Endothelial cell of umbilical vein (primary cell): ENCODE measurements around the gene STK10. TPM values are rescaled to one million over a fixed set of nuclear protein-coding genes. Genes with fewer than 3 reads are reported as not detected.

Source experiments
- BruUV-seq: library from RNA; stranded (reverse); fragments of 400-500 nt; replicated peaks from 2 replicates; lab custom pipeline; 2021; lab: Mats Ljungman, UMichigan
- CTCF ChIA-PET: fragments of 300-600, 350-600 bp; sonication (Branson Sonifier 250); formaldehyde crosslinking; loops from one replicate; lab custom pipeline; 2021; ENCODE audit warnings: antibody characterized with exemption, inconsistent platforms; lab: Charles Lee
- POLR2A ChIA-PET: fragments of 300-600, 350-600 bp; sonication (Branson Sonifier 250); formaldehyde crosslinking; loops from one replicate; lab custom pipeline; 2021; ENCODE audit warnings: antibody characterized with exemption, inconsistent platforms; lab: Charles Lee
- DNase-seq: peaks from one replicate; pipeline ENCODE4 v3.0.0-alpha.2; 2011; ENCODE audit warnings: low read depth, low spot score
- FAIRE-seq: peaks from 2 replicates; lab custom pipeline; 2011; peaks lifted over from hg19 to GRCh38; lab: Jason Lieb, UNC
- H2AFZ ChIP-seq: 2 replicates; pipeline ENCODE4 v1.6.0; 2012; ENCODE audit warnings: low read depth, low read length, control low read depth, inconsistent platforms
- H3K27ac ChIP-seq: 2 replicates; pipeline ENCODE4 v1.5.1; 2011; ENCODE audit warnings: low read depth, mild to moderate bottlenecking, control low read depth, low read length, moderate library complexity; ENCODE audit not compliant: insufficient read depth
- H3K27me3 ChIP-seq, 2 experiments: 2 replicates each; pipeline versions ENCODE4 v1.6.0 to v1.6.1; 2011; ENCODE audit warnings: low read length in 2 of 2, mixed read lengths in 1 of 2; ENCODE audit not compliant: control insufficient read depth in 2 of 2, insufficient read depth in 2 of 2
- H3K36me3 ChIP-seq, 2 experiments: 2 replicates in 1 of 2; 3 replicates in 1 of 2; pipeline ENCODE4 v1.5.1; 2011; ENCODE audit warnings: low read length in 2 of 2, mild to moderate bottlenecking in 1 of 2, moderate library complexity in 1 of 2; ENCODE audit not compliant: control insufficient read depth in 2 of 2, insufficient read depth in 2 of 2; ENCODE audit errors: extremely low read depth in 1 of 2
- H3K4me1 ChIP-seq: 3 replicates; pipeline ENCODE4 v1.5.1; 2011; ENCODE audit warnings: mild to moderate bottlenecking, low read length; ENCODE audit not compliant: control insufficient read depth, insufficient read depth; ENCODE audit errors: extremely low read depth
- H3K4me2 ChIP-seq: 2 replicates; pipeline ENCODE4 v1.6.1; 2011; ENCODE audit warnings: low read length, control low read depth, mixed read lengths; ENCODE audit not compliant: insufficient read depth
- H3K4me3 ChIP-seq, 3 experiments: fragments of 200-600 bp in 1 of 3; sonication (generic), shearing (Covaris generic) in 1 of 3; replicated peaks in 1 of 3; 2 replicates each; pipeline ENCODE4 v1.5.1; 2011 to 2016; ENCODE audit warnings: control low read depth in 3 of 3, low read length in 3 of 3, mild to moderate bottlenecking in 2 of 3, inconsistent platforms in 1 of 3, low read depth in 1 of 3, moderate library complexity in 1 of 3; ENCODE audit not compliant: insufficient read depth in 1 of 3
- H3K79me2 ChIP-seq: 2 replicates; pipeline ENCODE4 v1.6.0; 2012; ENCODE audit warnings: low read length, inconsistent platforms; ENCODE audit not compliant: control insufficient read depth, insufficient read depth
- H3K9ac ChIP-seq: replicated peaks from 2 replicates; pipeline ENCODE3; 2011; ENCODE audit warnings: low read length, control low read depth; ENCODE audit not compliant: insufficient read depth; ENCODE audit errors: extremely low read depth
- H3K9me1 ChIP-seq: replicated peaks from 3 replicates; pipeline ENCODE4 v1.6.0; 2011; ENCODE audit warnings: mild to moderate bottlenecking, low read length; ENCODE audit not compliant: control insufficient read depth, insufficient read depth; ENCODE audit errors: extremely low read depth
- H3K9me3 ChIP-seq: replicated peaks from 2 replicates; pipeline ENCODE4 v1.5.1; 2012; ENCODE audit warnings: low read length, inconsistent platforms; ENCODE audit not compliant: control insufficient read depth, insufficient read depth
- H4K20me1 ChIP-seq: replicated peaks from 2 replicates; pipeline ENCODE3; 2011; ENCODE audit warnings: mild to moderate bottlenecking, low read length; ENCODE audit not compliant: control insufficient read depth, insufficient read depth; ENCODE audit errors: extremely low read depth
- CTCF ChIP-seq, 2 donors: IDR thresholded peaks; 1 replicate in 1 of 2; 2 replicates in 1 of 2; pipeline ENCODE4 v1.5.1; 2011; ENCODE audit warnings: low read length in 2 of 2, mild to moderate bottlenecking in 2 of 2, moderate library complexity in 2 of 2, control low read depth in 1 of 2, inconsistent platforms in 1 of 2, low read depth in 1 of 2; ENCODE audit not compliant: insufficient read depth in 1 of 2; ENCODE audit errors: extremely low read depth in 1 of 2
- EZH2 ChIP-seq: IDR thresholded peaks from 2 replicates; pipeline ENCODE4 v1.6.1; 2012; ENCODE audit warnings: borderline replicate concordance, low read depth, mild to moderate bottlenecking, moderate library complexity, low read length, inconsistent platforms; ENCODE audit not compliant: severe bottlenecking
- FOS ChIP-seq: IDR thresholded peaks from 2 replicates; pipeline ENCODE4 v1.6.1; 2011; ENCODE audit warnings: mild to moderate bottlenecking, low read length, moderate library complexity, borderline replicate concordance; ENCODE audit not compliant: insufficient read depth
- GATA2 ChIP-seq: IDR thresholded peaks from 2 replicates; pipeline ENCODE4 v1.7.0; 2011; ENCODE audit warnings: low read depth, mild to moderate bottlenecking, moderate library complexity, mixed read lengths, low read length; ENCODE audit not compliant: insufficient read length, insufficient read depth
- JUN ChIP-seq: IDR thresholded peaks from 2 replicates; pipeline ENCODE4 v1.6.1; 2011; ENCODE audit warnings: borderline replicate concordance, low read depth; ENCODE audit not compliant: insufficient read length, insufficient read depth
- MAX ChIP-seq: IDR thresholded peaks from 2 replicates; pipeline ENCODE4 v1.6.1; 2011; ENCODE audit not compliant: insufficient read depth, insufficient read length
- MYC ChIP-seq: IDR thresholded peaks from one replicate; pipeline ENCODE4 v1.6.1; 2011; ENCODE audit warnings: mild to moderate bottlenecking, low read depth, low read length
- POLR2A ChIP-seq: IDR thresholded peaks from 2 replicates; pipeline ENCODE4 v1.6.1; 2012; ENCODE audit warnings: low read depth, mild to moderate bottlenecking, control low read depth, low read length
- POLR2AphosphoS5 ChIP-seq: IDR thresholded peaks from 2 replicates; pipeline ENCODE4 v1.6.1; 2012; ENCODE audit warnings: low read depth, mild to moderate bottlenecking, control low read depth, low read length, moderate library complexity; ENCODE audit not compliant: insufficient read depth
- dilution Hi-C: fragments of 300-500 bp; cut with MboI; formaldehyde crosslinking; loops from one replicate; pipeline ENCODE4 v1.15.0; 2019; ENCODE audit warnings: low sequenced_read_pairs; ENCODE audit not compliant: extremely low pct_ligation_motif_present
- intact Hi-C: fragments of 100-400 bp; cut with micrococcal nuclease; formaldehyde crosslinking; loops from one replicate; pipeline ENCODE4 v1.10.0; 2022
- polyA plus RNA-seq, 4 experiments: library from polyadenylated mRNA; depleted of rRNA in 3 of 4; stranded (reverse) in 3 of 4; unstranded in 1 of 4; fragments of >200 nt; gene quantifications; 2 replicates each; pipeline versions ENCODE4 v1.2.1 to v1.2.3, GENCODE V29; 2011 to 2012; ENCODE audit warnings: missing spikeins in 1 of 4
- total RNA-seq: library from RNA; stranded (reverse); gene quantifications from 2 replicates; pipeline ENCODE4 v1.2.3, GENCODE V29; 2021

STK10 gene
- total and polyA plus RNA-seq, 2 donors (not counting 3 experiments of a cell fraction or from before 2014, with no cell fraction given): 16.9 to 47.2 TPM

- intact Hi-C loops (loop anchor here (1.0 to 5.0 kb wide), 4 partner anchors 43 to 642 kb away; partner anchors contain the start of gene FGF18), dilution Hi-C loops (no loop called here)
- Histone ChIP-seq H3K4me1 (no peaks in the 10 kb centered on the region), H3K9me3 (no peaks in the 10 kb centered on the region), H3K4me3 (no peak overlapping the region), H3K4me2 (no peak overlapping the region), H3K9me1 (no peaks in the 10 kb centered on the region), H4K20me1 (no peaks in the 10 kb centered on the region), H3K36me3 (peaks cover 2 to 14% of the 10 kb centered on the region in 2 experiments), H3K27me3 (no peaks in the 10 kb centered on the region), H3K79me2 (no peaks in the 10 kb centered on the region), H2AFZ (no peak overlapping the region), H3K9ac (no peak overlapping the region), H3K27ac (no peak overlapping the region)
- POLR2A ChIA-PET: interaction anchor here (0.5 to 1.8 kb wide), 2 partner anchors 146 to 148 kb away, joined by 3 to 9 read pairs; no protein-coding TSS in a partner anchor
- FAIRE-seq: peak; percentile 78
- BruUV-seq: no TSS peak
- TF ChIP-seq CTCF (IDR thresholded peaks at IDR 0.05; ENCODE audit: extremely low read depth in 1 of 2, insufficient read depth in 1 of 2, low read depth in 1 of 2, low read length in 2 of 2) (peak; percentile 50 to 61), EZH2 (no peak), POLR2A (no peak), GATA2 (no peak)
- CTCF ChIA-PET: interaction anchor here (0.6 to 5.2 kb wide), 50 partner anchors 8 to 1216 kb away, joined by 3 to 292 read pairs (median 4); partner anchors contain the start of genes FBXW11, FGF18, STK10 and UBTD2
- peak; percentile 35 for DNase-seq
Observed at GRCh38 chr5:172059661-172060100, 128.3 kb downstream of the STK10 start.

GRCh38 chr5:172058088-172058487 is 129.9 kb downstream of the STK10 start:
- H3K4me3 ChIP-seq: no peak overlapping the region
- H3K9ac ChIP-seq: no peak overlapping the region
- H3K27me3 ChIP-seq: no peaks in the 10 kb centered on the region
- H4K20me1 ChIP-seq: no peaks in the 10 kb centered on the region
- intact Hi-C loops: loop anchor here (2.0 to 5.0 kb wide), 3 partner anchors 44 to 641 kb away; partner anchors contain the start of gene FGF18
- peaks cover 2 to 5% of the 10 kb centered on the region in 2 experiments for H3K36me3 ChIP-seq
- dilution Hi-C loops: no loop called here
- POLR2A ChIA-PET: interaction anchor here (1.8 kb wide), 1 partner anchor 146 kb away, joined by 9 read pairs; no protein-coding TSS in a partner anchor
- no peaks in the 10 kb centered on the region for H3K9me3 ChIP-seq
- BruUV-seq: no TSS peak
- DNase-seq (no peak), FAIRE-seq (no peak)
- no peaks in the 10 kb centered on the region for H3K9me1 ChIP-seq
- no peak overlapping the region for H3K27ac ChIP-seq
- no peak overlapping the region for H2AFZ ChIP-seq
- CTCF ChIA-PET: interaction anchor here (0.8 to 5.2 kb wide), 13 partner anchors 8 to 430 kb away, joined by 3 to 292 read pairs (median 9); partner anchors contain the start of gene STK10
- no peak overlapping the region for H3K4me2 ChIP-seq
- TF ChIP-seq MYC: no peak
- TF ChIP-seq GATA2: no peak
- TF ChIP-seq CTCF (IDR thresholded peaks at IDR 0.05; ENCODE audit: extremely low read depth in 1 of 2, insufficient read depth in 1 of 2, low read depth in 1 of 2, low read length in 2 of 2): no peak
- no peak for TF ChIP-seq FOS
- no peak for TF ChIP-seq POLR2AphosphoS5
- no peak for TF ChIP-seq EZH2
- no peak for TF ChIP-seq JUN
- TF ChIP-seq MAX: no peak
- TF ChIP-seq POLR2A: no peak
- H3K79me2 ChIP-seq: no peaks in the 10 kb centered on the region
- H3K4me1 ChIP-seq: no peaks in the 10 kb centered on the region
